Osteocyte (in vitro differentiated cells): Measurements from ENCODE around the gene CLK2. TPM values are rescaled to one million over a fixed set of nuclear protein-coding genes. Genes with fewer than 3 reads are reported as not detected.

Source experiments
- DNase-seq: peaks from one replicate; pipeline ENCODE4 v3.0.0; 2021; ENCODE audit warnings: mixed read lengths; ENCODE audit not compliant: unreplicated experiment; ENCODE audit errors: extremely low spot score
- H3K27ac Mint-ChIP-seq: one replicate; pipeline ENCODE4 v1.8.0; 2021; ENCODE audit warnings: mild to moderate bottlenecking, mixed read lengths; ENCODE audit not compliant: unreplicated experiment
- H3K27me3 Mint-ChIP-seq: one replicate; pipeline ENCODE4 v1.8.0; 2021; ENCODE audit warnings: mixed read lengths; ENCODE audit not compliant: unreplicated experiment
- H3K36me3 Mint-ChIP-seq: one replicate; pipeline ENCODE4 v1.8.0; 2021; ENCODE audit warnings: mixed read lengths; ENCODE audit not compliant: unreplicated experiment
- H3K4me1 Mint-ChIP-seq: one replicate; pipeline ENCODE4 v1.8.0; 2021; ENCODE audit warnings: mixed read lengths; ENCODE audit not compliant: unreplicated experiment
- H3K4me3 Mint-ChIP-seq: one replicate; pipeline ENCODE4 v1.8.0; 2021; ENCODE audit warnings: mild to moderate bottlenecking, moderate library complexity, mixed read lengths; ENCODE audit not compliant: unreplicated experiment
- H3K9me3 Mint-ChIP-seq: one replicate; pipeline ENCODE4 v1.8.0; 2021; ENCODE audit warnings: mixed read lengths; ENCODE audit not compliant: unreplicated experiment
- CTCF ChIP-seq: fragments of 200-600 bp; sonication (generic); IDR thresholded peaks from 2 replicates; pipeline ENCODE4 v1.5.0; 2021; ENCODE audit warnings: antibody characterized with exemption, mild to moderate bottlenecking, moderate library complexity
- total RNA-seq: library from RNA; stranded (reverse); gene quantifications from 2 replicates; pipeline ENCODE4 v1.2.1, GENCODE V29; 2021

Gene CLK2
- total RNA-seq, 1 donor from 2014 or later, result 63.5 TPM

GRCh38 chr1:155309423-155310021, 36.2 kb upstream of the CLK2 start:
- no peaks in the 10 kb centered on the region for H3K9me3 Mint-ChIP-seq
- H3K36me3 Mint-ChIP-seq, result peaks cover 7% of the 10 kb centered on the region
- TF ChIP-seq CTCF, result no peak
- H3K4me1 Mint-ChIP-seq, result peaks cover 26% of the 10 kb centered on the region
- peak overlapping the region; percentile 97 for H3K4me3 Mint-ChIP-seq
- peak overlapping the region; percentile 94 for H3K27ac Mint-ChIP-seq
- no peaks in the 10 kb centered on the region for H3K27me3 Mint-ChIP-seq
- DNase-seq, result no peak

- no peak for TF ChIP-seq CTCF
- H3K27ac Mint-ChIP-seq, result peak within 1 kb of the TSS; percentile 94
- no peaks in the 10 kb centered on the region for H3K27me3 Mint-ChIP-seq
- peaks cover 26% of the 10 kb centered on the region for H3K4me1 Mint-ChIP-seq
- H3K36me3 Mint-ChIP-seq, result peaks cover 7% of the 10 kb centered on the region
- DNase-seq, result peak; percentile 98
- H3K9me3 Mint-ChIP-seq, result no peaks in the 10 kb centered on the region
- peak within 1 kb of the TSS; percentile 97 for H3K4me3 Mint-ChIP-seq
Measured at GRCh38 chr1:155308493-155309422, 35.5 kb upstream of the CLK2 start, which contains the start of gene FDPS. Gene FDPS, plus strand, starts transcription at chr1:155308866. Its CDS starts 924 bp downstream, at chr1:155309790.

GRCh38 chr1:155307247-155307740, 34.0 kb upstream of the CLK2 start:
- H3K4me1 Mint-ChIP-seq, result peaks cover 26% of the 10 kb centered on the region
- peak overlapping the region; percentile 18 for H3K4me3 Mint-ChIP-seq

GRCh38 chr1:155305881-155306391, 32.6 kb upstream of the CLK2 start:
- H3K27ac Mint-ChIP-seq, result no peak overlapping the region
- H3K4me3 Mint-ChIP-seq, result no peak overlapping the region
- H3K36me3 Mint-ChIP-seq, result no peaks in the 10 kb centered on the region

More at GRCh38 chr1:155307247-155307740, 34.0 kb upstream of the CLK2 start:
- TF ChIP-seq CTCF, result peak; percentile 40
- Mint-ChIP-seq H3K27me3 (no peaks in the 10 kb centered on the region), H3K27ac (peak overlapping the region; percentile 94), H3K36me3 (no peaks in the 10 kb centered on the region), H3K9me3 (no peaks in the 10 kb centered on the region)
- no peak for DNase-seq

More at GRCh38 chr1:155305881-155306391, 32.6 kb upstream of the CLK2 start:
- TF ChIP-seq CTCF, result no peak
- H3K27me3 Mint-ChIP-seq, result no peaks in the 10 kb centered on the region
- H3K4me1 Mint-ChIP-seq, result peaks cover 23% of the 10 kb centered on the region
- no peaks in the 10 kb centered on the region for H3K9me3 Mint-ChIP-seq
- DNase-seq, result no peak
